Suprapubic skin (tissue), 4 donors: ENCODE results near the gene TAF3.

Experiments
- POLR2A ChIP-seq, 2 donors: fragments of 450-650 bp; IDR thresholded peaks; one replicate each; pipeline ENCODE4 v1.6.1; 2017; ENCODE audit warnings: antibody characterized with exemption in 2 of 2, mild to moderate bottlenecking in 2 of 2, moderate library complexity in 2 of 2
- POLR2AphosphoS5 ChIP-seq, 3 donors: sonication (generic); formaldehyde crosslinking; IDR thresholded peaks; one replicate each; pipeline ENCODE4 v1.6.1; 2017; ENCODE audit warnings: antibody characterized with exemption in 3 of 3
- TF ChIP-seq, protein P1 (sequence below), 2 donors: fragments of 200-600 bp in 1 of 2; fragments of 450-650 bp in 1 of 2; sonication (generic) in 1 of 2; IDR thresholded peaks; one replicate each; pipeline ENCODE4 v1.5.1; 2016 to 2019; ENCODE audit warnings: antibody characterized with exemption in 2 of 2, mild to moderate bottlenecking in 1 of 2, moderate library complexity in 1 of 2

DNA sequence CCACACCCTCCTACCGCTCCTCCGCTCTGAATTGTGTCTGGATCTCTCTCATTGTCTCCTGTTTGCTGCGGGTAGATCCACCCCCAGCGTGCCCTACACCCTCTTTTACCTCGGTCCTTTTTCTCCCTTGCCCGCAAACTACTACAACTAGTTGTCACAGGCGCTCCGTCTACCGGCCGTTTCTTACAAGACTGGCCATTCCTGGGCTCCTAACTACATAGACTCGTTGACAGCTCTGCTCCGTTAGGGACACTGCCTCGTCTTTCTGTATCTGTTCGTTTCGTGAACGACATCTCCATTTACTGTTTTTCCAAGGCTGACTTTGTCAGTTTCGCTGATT is 786 bp downstream of the TAF3 start:
- TF ChIP-seq, protein P1, sequence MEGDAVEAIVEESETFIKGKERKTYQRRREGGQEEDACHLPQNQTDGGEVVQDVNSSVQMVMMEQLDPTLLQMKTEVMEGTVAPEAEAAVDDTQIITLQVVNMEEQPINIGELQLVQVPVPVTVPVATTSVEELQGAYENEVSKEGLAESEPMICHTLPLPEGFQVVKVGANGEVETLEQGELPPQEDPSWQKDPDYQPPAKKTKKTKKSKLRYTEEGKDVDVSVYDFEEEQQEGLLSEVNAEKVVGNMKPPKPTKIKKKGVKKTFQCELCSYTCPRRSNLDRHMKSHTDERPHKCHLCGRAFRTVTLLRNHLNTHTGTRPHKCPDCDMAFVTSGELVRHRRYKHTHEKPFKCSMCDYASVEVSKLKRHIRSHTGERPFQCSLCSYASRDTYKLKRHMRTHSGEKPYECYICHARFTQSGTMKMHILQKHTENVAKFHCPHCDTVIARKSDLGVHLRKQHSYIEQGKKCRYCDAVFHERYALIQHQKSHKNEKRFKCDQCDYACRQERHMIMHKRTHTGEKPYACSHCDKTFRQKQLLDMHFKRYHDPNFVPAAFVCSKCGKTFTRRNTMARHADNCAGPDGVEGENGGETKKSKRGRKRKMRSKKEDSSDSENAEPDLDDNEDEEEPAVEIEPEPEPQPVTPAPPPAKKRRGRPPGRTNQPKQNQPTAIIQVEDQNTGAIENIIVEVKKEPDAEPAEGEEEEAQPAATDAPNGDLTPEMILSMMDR (IDR thresholded peaks at IDR 0.05): no peak
- no peak for TF ChIP-seq POLR2A (IDR thresholded peaks at IDR 0.05)
- no peak for TF ChIP-seq POLR2AphosphoS5 (IDR thresholded peaks at IDR 0.05)
